NCI-H2196 (cell line): ENCODE data around the gene APOBEC2.

ENCODE experiments used
- DNase-seq: peaks from one replicate; lab custom pipeline; 2025; ENCODE audit not compliant: unreplicated experiment; lab: John Stamatoyannopoulos, UW

Gene APOBEC2

DNA sequence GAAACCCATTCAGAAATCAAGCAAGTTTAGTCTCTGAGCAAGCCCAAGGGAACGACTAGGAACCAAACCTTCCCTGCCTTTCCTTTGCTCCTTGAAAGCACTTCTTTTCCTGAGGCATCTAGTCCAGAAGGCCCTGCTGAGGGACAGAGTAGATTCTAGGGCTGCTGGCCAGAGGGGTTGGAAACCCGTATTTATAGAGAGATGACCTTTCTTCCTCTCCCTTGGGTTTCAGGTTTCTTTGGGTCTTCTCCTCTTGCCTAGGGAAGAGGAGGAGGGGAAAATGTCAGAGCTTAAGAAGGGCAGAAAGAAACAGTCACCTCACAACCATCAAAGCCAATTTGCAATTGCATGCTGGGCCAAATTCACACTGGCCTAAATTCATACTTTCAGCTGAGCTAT is 5.8 kb downstream of the APOBEC2 start:
- no peak for DNase-seq

DNA sequence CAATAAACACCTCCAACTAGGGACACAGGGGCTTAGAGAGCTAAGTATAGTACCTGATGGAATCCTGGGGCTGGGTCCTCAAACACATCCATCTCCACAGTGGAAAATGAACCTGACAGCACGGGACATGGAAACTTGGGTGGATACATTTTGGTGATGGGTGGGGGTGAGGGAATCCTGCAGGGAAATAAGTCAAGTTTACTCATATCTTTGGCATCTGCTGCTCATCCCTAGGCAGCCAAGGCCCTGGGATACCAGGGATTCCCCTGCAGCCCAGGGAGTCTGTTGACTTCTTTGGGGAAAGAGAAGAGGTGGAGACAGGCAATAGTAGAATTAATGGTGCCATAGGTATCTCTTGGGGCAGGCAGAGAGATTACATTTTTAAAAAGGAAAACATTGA is 6.6 kb downstream of the APOBEC2 start:
- no peak for DNase-seq

DNA sequence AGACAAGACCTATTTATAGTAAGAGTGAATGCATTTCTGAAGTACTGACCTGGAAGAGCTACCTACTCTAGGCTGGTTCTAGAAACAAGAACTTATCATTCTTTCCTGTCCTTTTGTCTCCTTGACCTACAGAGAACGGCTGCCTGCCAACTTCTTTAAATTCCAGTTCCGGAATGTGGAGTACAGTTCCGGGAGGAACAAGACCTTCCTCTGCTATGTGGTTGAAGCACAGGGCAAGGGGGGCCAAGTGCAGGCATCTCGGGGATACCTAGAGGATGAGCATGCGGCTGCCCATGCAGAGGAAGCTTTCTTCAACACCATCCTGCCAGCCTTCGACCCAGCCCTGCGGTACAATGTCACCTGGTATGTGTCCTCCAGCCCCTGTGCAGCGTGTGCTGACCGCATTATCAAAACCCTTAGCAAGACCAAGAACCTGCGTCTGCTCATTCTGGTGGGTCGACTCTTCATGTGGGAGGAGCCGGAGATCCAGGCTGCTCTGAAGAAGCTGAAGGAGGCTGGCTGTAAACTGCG is 8.3 kb downstream of the APOBEC2 start:
- DNase-seq = no peak

DNA sequence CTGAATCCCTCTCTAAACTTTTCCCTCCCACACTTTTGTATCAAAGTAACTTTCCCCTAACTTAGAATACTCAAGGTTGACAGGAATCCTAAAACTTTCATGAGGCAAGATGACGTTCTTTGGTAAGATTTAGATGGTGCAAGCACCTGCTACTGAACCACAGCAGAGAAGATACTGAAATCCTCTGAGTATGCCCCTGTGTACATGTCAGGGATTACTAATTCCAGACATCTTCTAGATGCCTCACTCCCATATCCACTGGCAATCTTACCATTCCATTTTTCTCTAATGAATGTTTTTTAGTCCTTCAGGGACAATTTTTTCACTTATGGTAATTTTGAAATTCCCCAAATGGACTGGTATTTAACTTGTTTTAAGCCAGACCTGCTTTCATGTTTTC is 9.1 kb downstream of the APOBEC2 start:
- DNase-seq = no peak

DNA sequence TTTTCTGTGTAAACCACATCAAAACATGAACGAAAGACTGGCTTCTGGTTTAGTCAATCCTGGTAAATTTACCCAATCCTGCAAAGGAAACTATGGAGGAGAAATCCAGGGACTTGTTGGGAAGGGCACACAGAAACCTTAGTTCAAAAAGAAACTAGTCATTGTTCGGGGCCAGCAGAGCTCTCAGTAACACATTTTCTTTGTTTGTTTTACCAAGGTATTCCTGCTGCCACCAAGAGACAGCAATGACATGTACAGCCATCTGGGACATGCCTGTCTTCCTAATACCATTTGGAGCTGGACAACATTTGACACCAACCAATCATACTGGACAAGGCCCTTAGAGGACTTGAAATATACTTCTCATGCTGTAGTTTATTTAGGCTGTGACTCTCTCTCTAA is 10.9 kb downstream of the APOBEC2 start:
- no peak for DNase-seq

DNA sequence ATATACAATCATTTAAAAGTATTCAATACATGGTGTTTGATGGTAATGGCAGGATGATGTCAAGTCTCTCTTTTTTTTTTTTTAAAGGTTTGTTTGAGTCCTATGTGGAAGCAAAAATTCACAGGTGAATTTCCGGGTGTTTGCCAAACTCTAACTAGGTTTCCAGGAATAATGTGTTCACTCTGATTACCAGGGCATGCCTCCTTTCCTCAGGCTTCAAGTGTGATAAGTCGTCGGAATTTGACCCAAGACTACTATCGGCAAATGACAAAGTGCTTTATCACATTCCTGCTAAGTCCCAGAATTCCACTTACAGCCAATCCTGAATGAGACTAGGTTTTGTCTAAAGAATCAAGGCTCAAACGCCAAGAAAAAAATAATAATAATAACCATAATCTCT is 11.8 kb downstream of the APOBEC2 start:
- no peak for DNase-seq

DNA sequence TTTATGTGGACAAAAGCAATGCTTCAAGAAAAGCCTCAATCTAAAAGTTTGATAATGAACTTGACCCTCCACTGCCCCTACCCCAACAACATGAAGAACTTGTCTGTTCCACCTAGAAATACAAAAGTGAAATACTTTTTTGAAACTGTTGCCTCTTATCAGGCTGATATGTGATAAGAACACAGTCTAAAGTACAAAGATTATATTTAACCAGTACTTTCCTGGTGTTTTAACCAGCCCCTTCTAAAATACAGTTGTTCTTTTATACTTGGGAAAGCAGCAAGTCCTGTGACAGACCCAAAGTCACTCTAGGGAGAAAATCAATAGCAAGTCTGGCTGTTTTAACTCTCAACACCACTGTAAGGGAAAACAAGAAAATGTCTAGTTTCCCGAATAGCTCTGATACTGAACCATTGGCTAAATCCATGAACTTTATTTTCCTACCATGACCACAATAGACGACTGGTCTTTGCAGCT is 12.6 kb downstream of the APOBEC2 start:
- DNase-seq = no peak

DNA sequence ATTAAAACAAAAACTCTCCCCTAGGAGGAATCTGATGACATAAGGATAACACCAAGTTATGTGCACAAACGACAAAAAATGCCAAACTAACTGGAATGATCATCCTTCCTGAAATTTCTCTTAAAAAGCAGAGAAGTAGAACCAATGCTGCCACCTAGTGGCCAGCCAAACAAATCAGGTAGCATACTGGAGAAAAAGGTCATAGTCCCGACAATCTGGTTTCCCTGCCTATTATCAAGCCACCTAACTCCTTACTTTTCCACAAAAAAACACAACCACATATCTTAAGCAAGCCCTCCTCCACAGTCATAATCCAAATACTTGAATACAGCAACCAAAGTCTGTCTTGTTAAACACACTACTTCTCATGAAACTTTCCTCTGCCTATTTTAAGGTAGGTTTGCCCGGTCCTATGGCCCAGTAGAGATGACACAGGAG is 13.9 kb downstream of the APOBEC2 start:
- peak; percentile 79 for DNase-seq

DNA sequence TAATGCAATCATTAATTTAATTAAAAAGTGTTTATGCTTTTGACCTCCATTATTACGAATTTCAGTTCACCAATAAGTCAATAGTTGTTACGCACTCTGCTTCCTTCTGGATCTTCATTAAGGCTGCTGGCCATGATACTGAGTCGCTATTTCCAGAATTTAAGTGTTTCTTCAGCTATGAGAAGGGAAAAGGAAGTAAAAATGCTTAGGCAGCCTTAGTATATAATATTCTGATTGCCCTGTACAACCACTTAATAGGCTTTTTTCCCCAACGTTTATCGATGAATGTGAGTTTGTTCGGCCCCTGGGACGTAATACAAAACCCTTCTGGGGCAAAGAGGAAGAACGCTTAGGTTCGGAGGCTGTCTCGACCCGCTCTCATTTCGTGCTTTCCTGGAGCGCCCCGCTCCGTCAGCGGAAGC is 18.5 kb downstream of the APOBEC2 start:
- DNase-seq = no peak

DNA sequence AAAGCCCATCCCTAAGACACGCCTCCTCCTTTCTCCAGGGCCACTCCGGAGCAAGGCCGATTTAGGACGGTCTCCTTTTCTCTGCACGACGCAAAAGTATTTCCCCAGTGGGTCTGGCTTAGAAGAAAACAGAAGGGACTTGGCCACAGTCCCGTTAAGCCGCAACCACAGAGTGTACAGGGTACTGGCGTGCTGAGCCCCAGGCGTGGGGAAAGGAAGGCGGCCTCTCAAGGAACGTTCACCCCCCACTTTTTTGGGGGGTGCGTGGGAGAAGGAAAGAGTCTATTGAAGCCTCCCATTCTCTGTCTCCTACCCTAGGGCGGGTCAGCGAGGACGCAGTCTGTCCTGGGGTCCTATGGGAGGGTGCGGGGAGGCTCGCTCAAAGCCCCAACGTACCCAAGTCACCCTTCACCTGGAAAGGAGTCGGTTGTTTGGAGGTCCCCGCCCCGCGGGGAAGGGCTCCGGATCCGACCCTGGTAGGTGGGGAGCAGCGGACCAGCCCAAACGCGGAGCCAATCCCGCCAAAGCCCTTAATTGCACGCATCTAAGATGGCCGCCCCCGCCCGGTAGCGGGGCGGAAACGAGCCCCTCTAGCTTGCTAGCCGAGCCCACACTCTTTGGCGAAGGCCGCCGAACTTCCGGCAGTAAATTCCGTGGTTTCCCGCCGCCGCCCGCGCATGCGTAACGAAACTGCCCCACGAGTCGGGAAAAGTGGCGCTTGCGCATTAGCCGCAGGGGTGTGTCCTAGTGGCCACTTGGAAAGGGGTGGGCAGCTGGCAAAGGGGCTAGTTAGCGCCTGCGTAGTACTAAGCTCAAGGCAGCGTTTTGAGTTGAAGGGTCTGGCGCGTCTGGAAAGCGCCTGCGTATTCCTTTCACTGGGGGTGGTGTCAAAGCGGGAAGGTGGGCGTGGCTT is 19.2 kb downstream of the APOBEC2 start, which contains the start of gene OARD1:
TSS of gene OARD1 (minus strand) at position 434 of the 913 bp plus-strand sequence. CDS start 722 bp downstream, outside the sequence.
- DNase-seq = peak; percentile 100

DNA sequence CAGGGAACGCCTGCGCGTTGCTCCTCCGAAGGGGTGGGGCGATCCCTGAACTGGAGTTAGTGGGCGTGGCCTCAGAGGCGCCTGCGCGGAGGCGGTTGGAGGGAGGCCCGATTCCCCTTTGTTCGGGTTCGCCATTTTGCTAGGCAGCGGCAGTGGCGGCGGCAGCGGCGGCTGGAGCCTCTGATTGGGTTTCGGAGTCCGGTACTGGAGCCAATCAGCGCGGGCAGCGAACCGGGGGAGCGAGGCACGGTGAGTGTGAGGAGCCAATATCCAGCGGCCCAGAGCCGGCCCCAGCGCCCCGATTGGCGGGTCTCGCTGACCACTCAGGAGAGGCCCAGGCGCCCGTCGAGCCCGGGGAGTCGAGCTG is 19.8 kb downstream of the APOBEC2 start, which contains the start of gene NFYA:
TSS of gene NFYA (plus strand) at position 139 of the 367 bp plus-strand sequence. CDS start 6,116 bp downstream, outside the sequence.
- no peak for DNase-seq

DNA sequence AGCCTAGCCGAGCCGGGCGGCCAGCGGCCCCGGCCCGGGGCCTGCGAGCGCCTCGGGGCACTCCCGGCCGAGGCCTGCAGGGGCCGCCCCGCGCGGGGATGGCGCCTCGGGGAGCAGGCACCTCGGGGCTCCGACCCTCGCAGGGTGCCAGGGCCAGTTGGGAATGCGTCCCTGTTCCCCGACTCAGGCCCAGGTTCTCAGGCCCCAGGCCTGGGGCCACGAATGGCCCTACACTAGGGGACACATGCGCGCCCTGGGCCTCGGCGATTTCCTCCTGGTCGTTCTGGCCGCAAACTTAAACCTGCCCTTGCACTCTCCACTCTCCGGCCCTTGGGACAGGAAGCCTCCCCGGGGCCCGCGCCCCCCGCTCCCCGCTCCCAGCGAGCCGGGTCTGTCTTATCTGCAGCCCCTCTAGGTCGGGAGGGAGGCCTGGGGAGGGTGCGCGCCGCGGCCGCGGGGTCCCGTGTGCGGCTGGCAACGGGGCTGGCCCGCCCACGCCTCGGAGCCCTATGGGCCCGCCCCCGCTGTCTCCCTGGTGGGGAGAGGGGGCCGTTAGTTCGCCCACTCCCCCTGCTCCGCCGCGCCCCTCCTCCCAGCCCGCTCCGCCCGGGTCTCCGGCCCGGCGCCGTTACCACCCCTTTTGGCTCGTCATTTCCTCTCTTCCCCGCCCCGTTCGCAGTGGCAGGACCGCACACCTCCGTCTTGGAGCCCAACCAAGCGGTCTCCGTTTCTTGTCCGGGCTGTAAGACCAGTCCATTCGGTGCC is 20.4 kb downstream of the APOBEC2 start:
- DNase-seq = peak; percentile 83

DNA sequence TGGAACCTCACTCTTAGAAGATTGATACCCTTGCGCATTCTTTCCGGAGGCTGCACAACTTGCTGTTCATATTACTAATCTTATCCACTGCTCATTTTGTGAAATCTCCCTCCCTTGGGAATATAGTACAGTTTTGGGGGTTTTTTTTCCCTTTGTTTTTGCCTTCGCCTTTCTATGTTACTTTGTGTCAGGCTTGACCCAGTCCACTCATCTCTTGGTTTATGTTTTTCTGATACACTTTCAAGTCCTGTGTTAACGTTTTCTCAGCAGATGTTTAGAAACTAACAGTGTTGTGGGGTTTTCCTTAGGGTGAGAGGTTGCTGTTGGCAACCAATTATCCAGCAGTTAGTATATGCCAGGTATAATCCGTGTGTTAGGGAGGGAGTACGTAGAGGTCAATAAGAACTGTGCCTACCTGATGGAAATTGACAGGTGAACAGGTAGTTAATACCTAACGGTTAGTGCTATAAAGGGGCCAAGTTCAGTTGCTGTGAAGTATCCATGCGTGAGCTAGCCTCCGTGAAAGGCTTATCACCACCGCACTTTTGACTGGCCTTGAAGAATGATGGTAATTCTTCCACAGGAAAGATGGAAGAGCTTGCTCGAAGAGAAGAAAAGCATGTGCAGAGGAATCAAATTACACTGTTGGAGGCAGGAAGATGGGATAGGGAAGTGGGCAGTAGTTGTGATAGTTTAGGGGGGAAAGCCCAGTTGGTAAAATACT is 21.1 kb downstream of the APOBEC2 start:
- no peak for DNase-seq

DNA sequence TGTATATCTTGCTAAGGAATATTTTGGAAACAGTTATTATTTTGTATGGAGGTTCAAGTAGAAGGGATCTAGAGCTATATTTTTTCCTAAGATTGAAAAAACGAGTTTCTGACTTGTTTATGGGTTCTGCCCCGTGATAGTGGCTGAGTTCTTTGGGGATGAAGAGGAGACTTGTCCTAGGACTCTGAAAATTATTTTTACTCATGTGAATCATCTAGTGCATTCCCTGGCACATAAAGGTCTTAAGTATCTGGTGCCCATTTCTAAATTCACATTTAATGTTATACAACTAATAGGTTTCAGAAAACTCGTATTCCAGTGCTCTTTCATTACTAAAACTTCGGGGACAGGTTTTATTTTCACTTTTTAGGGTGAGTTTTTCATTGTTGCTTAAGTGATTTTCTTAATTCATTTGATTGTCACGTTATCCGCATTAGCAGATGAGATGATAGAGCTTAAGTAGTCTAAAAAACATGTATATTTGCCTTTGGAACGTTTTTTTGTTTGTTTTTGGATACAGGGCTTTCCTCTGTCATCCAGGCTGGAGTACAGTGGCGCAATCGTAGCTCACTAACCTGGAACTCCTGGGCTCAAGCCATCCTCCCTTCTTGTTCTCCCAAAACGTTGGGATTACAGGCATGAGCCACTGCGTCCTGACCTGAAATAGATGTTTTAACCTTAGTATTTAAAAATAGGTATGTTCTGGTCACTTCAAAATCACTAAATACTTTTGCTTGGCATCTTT is 21.9 kb downstream of the APOBEC2 start:
- DNase-seq = no peak

DNA sequence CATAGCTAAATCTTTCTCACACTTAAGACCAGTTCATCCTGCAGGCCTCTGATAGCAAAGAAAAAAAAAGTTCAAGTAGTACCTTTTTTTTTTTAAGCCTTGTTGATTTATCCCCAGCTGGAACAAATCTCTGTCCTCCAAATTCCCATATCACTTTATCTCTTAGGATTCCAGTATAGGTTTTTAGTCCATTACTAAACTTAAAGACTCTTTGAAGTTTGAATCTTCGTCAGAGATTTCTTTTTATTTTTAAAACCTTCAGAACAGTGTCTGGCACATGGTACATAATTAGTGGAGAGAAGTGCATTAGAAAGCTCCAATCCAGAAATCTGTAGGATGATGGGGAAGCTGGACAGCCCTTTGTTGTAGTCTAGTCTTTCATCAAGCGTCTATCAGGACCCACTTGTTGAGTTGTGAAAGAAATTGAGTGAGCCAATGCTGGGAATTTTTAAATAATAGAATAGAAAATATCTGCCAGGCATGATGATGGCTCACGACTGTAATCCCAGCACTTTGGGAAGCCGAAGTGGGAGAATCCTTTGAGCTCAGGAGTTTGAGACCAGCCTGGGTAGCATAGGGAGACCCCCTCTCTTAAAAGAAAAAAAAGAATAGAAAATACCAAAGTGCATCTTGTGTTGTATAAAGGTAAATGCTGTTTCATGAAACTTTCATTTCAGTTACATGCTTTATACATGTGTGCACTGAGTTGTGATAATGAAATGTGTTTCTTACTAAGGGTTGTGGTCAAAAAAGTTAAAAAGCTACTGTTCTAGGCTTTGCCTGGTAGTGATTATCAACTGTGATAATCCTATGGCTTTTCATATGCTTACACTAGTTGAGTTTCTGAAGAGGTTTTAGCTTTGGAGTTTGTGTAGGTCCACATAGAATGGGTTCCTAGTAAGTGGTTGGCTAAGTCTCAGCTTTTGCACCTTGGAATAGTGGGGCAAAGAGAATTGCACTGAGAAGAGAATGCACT is 22.9 kb downstream of the APOBEC2 start:
- DNase-seq = no peak

DNA sequence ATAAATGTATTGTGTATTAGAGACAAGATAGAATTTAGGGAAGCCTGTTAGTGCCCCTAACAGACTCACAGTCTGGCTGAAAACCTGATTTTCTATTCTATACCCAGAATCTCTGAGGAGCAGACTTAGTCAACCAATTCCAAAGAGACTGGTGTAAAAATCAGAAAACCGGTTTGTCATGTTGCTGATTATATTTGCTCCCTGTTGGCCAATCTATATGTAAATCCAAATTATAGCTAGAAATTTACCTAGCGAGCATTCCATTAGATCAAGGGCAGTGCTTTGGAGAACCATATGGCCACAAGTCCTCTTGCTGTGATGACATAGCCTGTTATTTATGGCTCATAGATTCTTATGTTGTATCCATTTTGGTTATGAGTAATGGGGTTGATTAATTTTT is 24.5 kb downstream of the APOBEC2 start:
- no peak for DNase-seq

DNA sequence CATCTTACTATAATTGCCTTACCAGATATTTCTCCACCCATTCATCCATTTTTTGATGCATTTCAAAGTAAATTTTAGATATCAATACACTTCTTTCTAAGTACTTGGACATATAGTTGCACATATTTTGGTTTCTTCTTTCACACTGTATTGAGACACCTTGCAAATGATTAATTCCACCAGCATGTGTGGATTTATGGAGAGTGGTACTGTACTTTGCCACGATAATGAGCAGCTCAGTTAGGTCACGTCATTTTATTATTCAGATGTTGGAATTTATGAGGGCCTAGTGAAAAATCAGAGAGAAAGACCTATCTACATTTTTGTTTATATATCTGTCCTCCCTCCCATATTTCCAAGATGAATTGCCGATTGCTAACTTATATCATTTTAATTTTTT is 25.1 kb downstream of the APOBEC2 start:
- DNase-seq = no peak

DNA sequence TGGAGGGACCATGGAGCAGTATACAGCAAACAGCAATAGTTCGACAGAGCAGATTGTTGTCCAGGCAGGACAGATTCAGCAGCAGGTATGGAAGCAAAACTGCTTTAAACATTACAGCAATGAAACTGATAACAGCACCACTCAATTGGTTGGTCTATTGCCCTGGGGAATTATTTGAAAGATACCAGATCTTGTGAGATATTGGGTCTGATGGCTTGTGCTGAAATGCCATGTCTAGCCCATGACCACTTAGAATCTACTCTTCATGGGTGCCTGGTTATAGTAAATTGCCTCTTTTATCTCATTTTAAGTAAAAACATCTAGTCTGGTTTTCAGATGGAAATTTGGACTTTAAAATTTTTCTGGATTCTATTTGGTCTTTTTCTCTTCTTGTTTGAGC is 26.1 kb downstream of the APOBEC2 start:
- DNase-seq = no peak

DNA sequence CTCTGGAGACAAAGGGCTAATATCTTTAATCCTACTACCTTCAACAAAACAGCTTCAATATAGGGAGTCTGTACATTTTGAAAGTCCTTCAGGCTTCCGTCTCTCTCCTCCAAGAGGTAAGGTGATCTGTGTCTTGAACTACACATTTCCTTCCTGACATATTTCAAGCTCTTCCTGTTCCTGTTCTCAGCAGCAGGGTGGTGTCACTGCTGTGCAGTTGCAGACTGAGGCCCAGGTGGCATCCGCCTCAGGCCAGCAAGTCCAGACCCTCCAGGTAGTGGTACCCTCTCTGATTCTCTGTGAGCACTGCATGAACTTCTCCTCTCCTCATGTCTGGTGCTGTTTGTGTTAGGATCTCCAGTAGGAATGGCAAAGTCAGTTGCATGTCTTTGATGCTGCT is 27.6 kb downstream of the APOBEC2 start:
- DNase-seq = no peak
